Nucleus accumbens (tissue), 56 donors: ENCODE results near the gene SOX15.
A peak's percentile ranks its signal among the peaks of the same experiment; 100 is the strongest.

ENCODE experiments used
- DNase-seq, 56 donors: peaks; one replicate each; lab custom pipeline; 2025; lab: John Stamatoyannopoulos, UW

Gene SOX15

GRCh38 chr17:7579001-7579833, 10.7 kb downstream of the SOX15 start, which contains the start of gene CD68:
CD68 (plus strand) TSS chr17:7579638; CDS start chr17:7579678, 40 bp downstream.
- peak in 20 of 56 donors; percentile 26 to 75 (median 46) for DNase-seq

GRCh38 chr17:7577327-7578199, 12.3 kb downstream of the SOX15 start:
- no peak for DNase-seq

GRCh38 chr17:7576432-7576937, 13.4 kb downstream of the SOX15 start:
- no peak for DNase-seq

GRCh38 chr17:7575959-7576358, 13.9 kb downstream of the SOX15 start:
- no peak for DNase-seq

- no peak for DNase-seq
These were observed 14.4 kb downstream of the SOX15 start for GRCh38 chr17:7575481-7575883.

- no peak for DNase-seq
These were observed 15.5 kb downstream of the SOX15 start for GRCh38 chr17:7574176-7574953.

- peak in 54 of 56 donors; percentile 56 to 93 (median 84) for DNase-seq
These were observed 16.4 kb downstream of the SOX15 start for GRCh38 chr17:7573324-7574080.

- peak; percentile 92 to 100 (median 99) for DNase-seq
These were observed 17.1 kb downstream of the SOX15 start for GRCh38 chr17:7572588-7573323.

GRCh38 chr17:7572338-7572587, 17.6 kb downstream of the SOX15 start:
- DNase-seq = no peak

GRCh38 chr17:7570351-7570750, 19.5 kb downstream of the SOX15 start:
- DNase-seq = no peak

- no peak for DNase-seq
These were observed 20.3 kb downstream of the SOX15 start for GRCh38 chr17:7569571-7569970.

- DNase-seq = no peak
These were observed 26.6 kb downstream of the SOX15 start for GRCh38 chr17:7563115-7563869.

GRCh38 chr17:7562208-7562605, 27.7 kb downstream of the SOX15 start:
- DNase-seq = peak in 1 of 56 donors; percentile 61

GRCh38 chr17:7561589-7562207, 28.2 kb downstream of the SOX15 start, which contains the start of gene SENP3:
SENP3 (plus strand) TSS chr17:7561919; CDS start chr17:7563077, 1,158 bp downstream.
- DNase-seq = peak in 54 of 56 donors; percentile 43 to 91 (median 82)

- peak in 50 of 56 donors; percentile 53 to 91 (median 74) for DNase-seq
These were observed 28.8 kb downstream of the SOX15 start for GRCh38 chr17:7561028-7561575.

GRCh38 chr17:7560172-7561027, 29.5 kb downstream of the SOX15 start:
- DNase-seq = peak in 8 of 56 donors; percentile 6 to 53 (median 29)
